Endothelial cell of umbilical vein (primary cell): ENCODE results near the gene CHMP6.

Experiments
- EZH2 ChIP-seq: IDR thresholded peaks from 2 replicates; pipeline ENCODE4 v1.6.1; 2012; ENCODE audit warnings: borderline replicate concordance, low read depth, mild to moderate bottlenecking, moderate library complexity, low read length, inconsistent platforms; ENCODE audit not compliant: severe bottlenecking
- FOS ChIP-seq: IDR thresholded peaks from 2 replicates; pipeline ENCODE4 v1.6.1; 2011; ENCODE audit warnings: mild to moderate bottlenecking, low read length, moderate library complexity, borderline replicate concordance; ENCODE audit not compliant: insufficient read depth
- GATA2 ChIP-seq: IDR thresholded peaks from 2 replicates; pipeline ENCODE4 v1.7.0; 2011; ENCODE audit warnings: low read depth, mild to moderate bottlenecking, moderate library complexity, mixed read lengths, low read length; ENCODE audit not compliant: insufficient read length, insufficient read depth
- JUN ChIP-seq: IDR thresholded peaks from 2 replicates; pipeline ENCODE4 v1.6.1; 2011; ENCODE audit warnings: borderline replicate concordance, low read depth; ENCODE audit not compliant: insufficient read length, insufficient read depth
- MYC ChIP-seq: IDR thresholded peaks from one replicate; pipeline ENCODE4 v1.6.1; 2011; ENCODE audit warnings: mild to moderate bottlenecking, low read depth, low read length
- POLR2A ChIP-seq: IDR thresholded peaks from 2 replicates; pipeline ENCODE4 v1.6.1; 2012; ENCODE audit warnings: low read depth, mild to moderate bottlenecking, control low read depth, low read length
- POLR2AphosphoS5 ChIP-seq: IDR thresholded peaks from 2 replicates; pipeline ENCODE4 v1.6.1; 2012; ENCODE audit warnings: low read depth, mild to moderate bottlenecking, control low read depth, low read length, moderate library complexity; ENCODE audit not compliant: insufficient read depth
- TF ChIP-seq, protein P1 (sequence below), 2 donors: IDR thresholded peaks; 1 replicate in 1 of 2; 2 replicates in 1 of 2; pipeline ENCODE4 v1.5.1; 2011; ENCODE audit warnings: low read length in 2 of 2, mild to moderate bottlenecking in 2 of 2, moderate library complexity in 2 of 2, control low read depth in 1 of 2, inconsistent platforms in 1 of 2, low read depth in 1 of 2; ENCODE audit not compliant: insufficient read depth in 1 of 2; ENCODE audit errors: extremely low read depth in 1 of 2
- TF ChIP-seq, protein P2 (sequence below): IDR thresholded peaks from 2 replicates; pipeline ENCODE4 v1.6.1; 2011; ENCODE audit not compliant: insufficient read depth, insufficient read length

DNA sequence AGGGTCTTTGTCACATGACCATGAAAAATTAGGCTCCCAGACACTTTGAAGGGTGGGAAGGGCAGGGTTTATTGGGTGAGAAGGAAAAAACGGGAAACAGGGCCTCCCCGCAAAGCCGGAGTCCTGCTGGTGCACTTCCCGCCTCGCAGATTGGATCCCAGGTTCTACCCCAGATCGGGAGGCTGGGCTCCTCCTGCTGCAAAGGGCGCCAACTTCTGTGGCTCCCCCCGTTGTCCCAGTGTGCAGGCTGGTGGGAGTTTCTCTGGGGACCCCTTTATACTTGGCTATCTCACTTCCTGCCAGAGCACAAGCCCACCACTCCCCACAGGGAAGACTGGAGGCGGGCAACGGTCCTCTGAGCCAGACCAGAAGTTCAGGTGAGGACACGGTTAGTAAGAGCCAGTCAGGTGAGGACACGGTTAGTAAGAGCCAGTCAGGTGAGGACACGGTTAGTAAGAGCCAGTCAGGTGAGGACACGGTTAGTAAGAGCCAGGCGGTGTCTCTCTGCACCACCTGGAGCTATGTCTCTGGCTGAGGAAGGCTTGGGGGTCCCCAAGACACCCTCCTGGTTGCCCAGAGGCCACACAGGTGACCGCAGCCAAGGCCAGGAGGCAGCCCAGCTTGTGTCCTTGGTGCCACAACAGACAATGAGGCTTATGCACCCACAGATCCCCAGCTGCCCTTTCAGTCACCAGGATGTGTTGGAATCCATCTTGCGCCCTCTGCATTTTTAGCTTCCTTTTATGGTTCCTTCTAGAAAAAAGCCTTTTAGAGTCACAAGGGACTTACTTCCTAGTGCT is 48.1 kb upstream of the CHMP6 start:
- TF ChIP-seq, protein P1, sequence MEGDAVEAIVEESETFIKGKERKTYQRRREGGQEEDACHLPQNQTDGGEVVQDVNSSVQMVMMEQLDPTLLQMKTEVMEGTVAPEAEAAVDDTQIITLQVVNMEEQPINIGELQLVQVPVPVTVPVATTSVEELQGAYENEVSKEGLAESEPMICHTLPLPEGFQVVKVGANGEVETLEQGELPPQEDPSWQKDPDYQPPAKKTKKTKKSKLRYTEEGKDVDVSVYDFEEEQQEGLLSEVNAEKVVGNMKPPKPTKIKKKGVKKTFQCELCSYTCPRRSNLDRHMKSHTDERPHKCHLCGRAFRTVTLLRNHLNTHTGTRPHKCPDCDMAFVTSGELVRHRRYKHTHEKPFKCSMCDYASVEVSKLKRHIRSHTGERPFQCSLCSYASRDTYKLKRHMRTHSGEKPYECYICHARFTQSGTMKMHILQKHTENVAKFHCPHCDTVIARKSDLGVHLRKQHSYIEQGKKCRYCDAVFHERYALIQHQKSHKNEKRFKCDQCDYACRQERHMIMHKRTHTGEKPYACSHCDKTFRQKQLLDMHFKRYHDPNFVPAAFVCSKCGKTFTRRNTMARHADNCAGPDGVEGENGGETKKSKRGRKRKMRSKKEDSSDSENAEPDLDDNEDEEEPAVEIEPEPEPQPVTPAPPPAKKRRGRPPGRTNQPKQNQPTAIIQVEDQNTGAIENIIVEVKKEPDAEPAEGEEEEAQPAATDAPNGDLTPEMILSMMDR (IDR thresholded peaks at IDR 0.05; ENCODE audit: extremely low read depth in 1 of 2, insufficient read depth in 1 of 2, low read depth in 1 of 2, low read length in 2 of 2) = no peak
- TF ChIP-seq POLR2AphosphoS5 (no peak), POLR2A (no peak), MYC (no peak), EZH2 (no peak), JUN (no peak), GATA2 (no peak), FOS (no peak)
- TF ChIP-seq, protein P2, sequence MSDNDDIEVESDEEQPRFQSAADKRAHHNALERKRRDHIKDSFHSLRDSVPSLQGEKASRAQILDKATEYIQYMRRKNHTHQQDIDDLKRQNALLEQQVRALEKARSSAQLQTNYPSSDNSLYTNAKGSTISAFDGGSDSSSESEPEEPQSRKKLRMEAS = no peak
